ENCODE data around the gene GLRA1.

GLRA1 gene

DNA sequence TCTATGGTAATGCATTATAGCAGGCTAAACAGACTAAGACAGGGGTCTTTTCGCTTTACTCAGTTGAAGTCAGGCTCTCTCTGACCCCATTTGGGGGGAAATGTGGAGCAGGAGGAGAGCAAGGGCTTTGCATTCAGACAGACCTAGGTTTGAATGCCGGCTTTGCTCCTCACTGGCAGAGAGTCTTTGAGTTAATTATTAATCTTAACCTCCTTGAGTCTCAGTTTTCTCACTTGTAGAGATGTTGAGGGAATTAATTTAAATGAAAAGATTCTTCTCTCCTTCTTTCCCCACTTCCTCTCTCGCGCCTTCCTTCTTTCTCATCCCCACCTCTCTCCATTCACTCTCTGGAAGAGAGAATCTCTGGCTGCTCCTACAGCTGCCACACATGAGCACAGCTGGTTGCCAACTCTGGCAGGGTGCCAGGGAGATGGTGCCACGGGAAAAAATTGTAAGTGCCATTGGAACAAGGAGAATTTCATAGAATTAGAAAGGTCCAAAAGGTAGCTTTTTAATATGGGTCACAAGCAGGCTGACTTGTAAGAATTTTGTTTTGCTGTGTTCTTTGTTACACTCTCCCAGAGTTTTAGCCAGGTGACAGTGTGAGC lies 25.2 kb upstream of the GLRA1 start:
- no peak overlapping the region for H4K8ac ChIP-seq (ENCODE audit: low read length)
- no peak overlapping the region for H2BK120ac ChIP-seq (ENCODE audit: low read depth, low read length)
- H2BK5ac ChIP-seq (ENCODE audit: low read depth, low read length, poor library complexity, severe bottlenecking): no peak overlapping the region
- no peaks in the 10 kb centered on the region for H3K36me3 ChIP-seq (ENCODE audit: control insufficient read depth in 1 of 2, insufficient read depth in 2 of 2, low read depth in 1 of 2, low read length in 2 of 2)
- no peak overlapping the region for H3K18ac ChIP-seq (ENCODE audit: low read depth in 1 of 2, low read length in 2 of 2)
- H3K4me2 ChIP-seq (ENCODE audit: low read length, poor library complexity, severe bottlenecking): peak overlapping the region; percentile 27
- H3K14ac ChIP-seq (ENCODE audit: low read length in 2 of 2): no peak overlapping the region
- H3K9me3 ChIP-seq (ENCODE audit: control insufficient read depth, low read length): no peaks in the 10 kb centered on the region
- H3K27me3 ChIP-seq (ENCODE audit: control insufficient read depth in 1 of 2, insufficient read depth in 1 of 2, low read length in 2 of 2): peaks cover 0 to 9% of the 10 kb centered on the region in 2 experiments
- H3K9ac ChIP-seq (ENCODE audit: low read length): no peak overlapping the region
- no peak overlapping the region for H2AK5ac ChIP-seq (ENCODE audit: low read length, severe bottlenecking)
- 72% methylated on average over 4 of the region's 5 CpGs for WGBS
- H3K27ac ChIP-seq (ENCODE audit: low read length, poor library complexity, severe bottlenecking): no peak overlapping the region
- H3K4ac ChIP-seq (ENCODE audit: low read depth in 1 of 2, low read length in 2 of 2): no peak overlapping the region
- H2BK15ac ChIP-seq (ENCODE audit: low read depth, poor library complexity, severe bottlenecking): no peak overlapping the region
- H3K4me1 ChIP-seq (ENCODE audit: control insufficient read depth, insufficient read depth, low read depth, low read length): peaks cover 5% of the 10 kb centered on the region
- H4K91ac ChIP-seq (ENCODE audit: low read length): no peak overlapping the region
- no peaks in the 10 kb centered on the region for H3K79me1 ChIP-seq (replicated peaks; ENCODE audit: low read length, poor library complexity, severe bottlenecking)
- no peak overlapping the region for H3K23ac ChIP-seq (ENCODE audit: low read length in 2 of 2)
- DNase-seq: no peak
- no peak overlapping the region for H3K4me3 ChIP-seq (ENCODE audit: insufficient read depth in 1 of 2, low read depth in 1 of 2, low read length in 2 of 2)
- no peak overlapping the region for H2BK12ac ChIP-seq (ENCODE audit: low read length in 2 of 2)
- H2AFZ ChIP-seq (ENCODE audit: low read depth, low read length): no peak overlapping the region

DNA sequence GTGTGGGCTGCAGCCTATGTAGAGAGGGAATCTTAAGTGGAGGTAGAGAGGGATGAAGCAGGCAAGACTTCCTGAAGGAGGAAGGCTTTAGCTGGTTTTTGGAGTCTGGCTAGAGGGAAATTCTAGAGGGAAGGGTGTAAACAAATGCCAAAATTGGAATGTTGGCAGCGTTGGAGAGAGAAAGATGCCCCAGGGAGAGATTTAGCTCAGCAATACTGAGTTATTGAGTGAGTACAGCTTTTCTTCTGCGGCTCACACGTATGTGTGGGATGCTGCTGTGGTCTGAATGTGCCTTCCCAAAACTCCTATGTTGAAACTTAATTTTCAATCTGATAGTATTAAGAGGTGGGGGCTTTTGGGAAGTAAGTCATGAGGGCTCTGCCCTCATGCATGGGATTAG lies 24.5 kb upstream of the GLRA1 start:
- DNase-seq: no peak
- Histone ChIP-seq H4K91ac (ENCODE audit: low read length) (no peak overlapping the region), H2BK5ac (ENCODE audit: low read depth, low read length, poor library complexity, severe bottlenecking) (no peak overlapping the region), H2AK5ac (ENCODE audit: low read length, severe bottlenecking) (no peak overlapping the region), H3K14ac (ENCODE audit: low read length in 2 of 2) (no peak overlapping the region), H3K27ac (ENCODE audit: low read length, poor library complexity, severe bottlenecking) (no peak overlapping the region), H3K9me3 (ENCODE audit: control insufficient read depth, low read length) (no peaks in the 10 kb centered on the region), H3K23ac (ENCODE audit: low read length in 2 of 2) (no peak overlapping the region), H2BK120ac (ENCODE audit: low read depth, low read length) (no peak overlapping the region), H2AFZ (ENCODE audit: low read depth, low read length) (no peak overlapping the region), H2BK12ac (ENCODE audit: low read length in 2 of 2) (no peak overlapping the region), H3K4me1 (ENCODE audit: control insufficient read depth, insufficient read depth, low read depth, low read length) (peaks cover 5% of the 10 kb centered on the region), H4K8ac (ENCODE audit: low read length) (no peak overlapping the region), H3K4me2 (ENCODE audit: low read length, poor library complexity, severe bottlenecking) (no peak overlapping the region), H2BK15ac (ENCODE audit: low read depth, poor library complexity, severe bottlenecking) (no peak overlapping the region), H3K79me1 (replicated peaks; ENCODE audit: low read length, poor library complexity, severe bottlenecking) (no peaks in the 10 kb centered on the region), H3K27me3 (ENCODE audit: control insufficient read depth in 1 of 2, insufficient read depth in 1 of 2, low read length in 2 of 2) (peaks cover 0 to 4% of the 10 kb centered on the region in 2 experiments), H3K4ac (ENCODE audit: low read depth in 1 of 2, low read length in 2 of 2) (no peak overlapping the region), H3K9ac (ENCODE audit: low read length) (no peak overlapping the region), H3K18ac (ENCODE audit: low read depth in 1 of 2, low read length in 2 of 2) (no peak overlapping the region), H3K36me3 (ENCODE audit: control insufficient read depth in 1 of 2, insufficient read depth in 2 of 2, low read depth in 1 of 2, low read length in 2 of 2) (no peaks in the 10 kb centered on the region), H3K4me3 (ENCODE audit: insufficient read depth in 1 of 2, low read depth in 1 of 2, low read length in 2 of 2) (no peak overlapping the region)
- 25% methylated on average over 1 of the region's 3 CpGs for WGBS

DNA sequence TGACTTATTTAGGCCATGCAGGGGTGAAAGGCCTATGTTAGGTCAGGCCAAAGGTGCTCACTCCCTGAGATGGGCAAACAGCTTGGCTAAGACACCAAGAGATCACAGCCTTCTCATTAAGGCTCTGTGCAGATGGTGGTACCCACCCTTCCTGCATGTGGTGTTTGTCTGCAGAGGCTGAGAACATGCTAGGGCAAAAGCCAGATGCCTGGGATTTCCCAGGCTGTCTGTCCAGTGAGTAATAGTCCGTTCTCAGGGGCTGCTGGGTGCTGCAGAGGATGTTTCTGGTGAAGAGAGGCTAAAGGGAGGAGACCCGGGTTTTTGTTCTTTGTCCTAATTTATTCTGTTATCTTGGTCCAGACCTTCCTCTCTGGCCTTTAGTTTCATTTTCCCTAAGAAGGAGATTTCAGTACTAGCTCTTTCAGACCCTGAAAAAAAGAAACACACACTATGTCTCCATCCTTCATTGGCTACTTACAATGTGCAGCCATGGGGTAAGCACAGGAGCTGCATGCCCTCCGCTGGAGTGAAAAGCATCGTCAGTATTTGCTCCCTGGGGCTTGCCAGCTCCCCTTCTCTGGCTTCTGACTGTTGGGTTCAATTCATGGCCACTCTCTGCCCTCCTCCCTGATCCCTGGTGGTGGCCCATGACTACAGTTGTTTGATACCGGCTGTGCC lies 23.4 kb upstream of the GLRA1 start:
- Histone ChIP-seq H3K4me2 (ENCODE audit: low read length, poor library complexity, severe bottlenecking) (no peak overlapping the region), H2AK5ac (ENCODE audit: low read length, severe bottlenecking) (no peak overlapping the region), H3K79me1 (replicated peaks; ENCODE audit: low read length, poor library complexity, severe bottlenecking) (no peaks in the 10 kb centered on the region), H3K4ac (ENCODE audit: low read depth in 1 of 2, low read length in 2 of 2) (no peak overlapping the region), H2AFZ (ENCODE audit: low read depth, low read length) (no peak overlapping the region), H4K91ac (ENCODE audit: low read length) (no peak overlapping the region), H3K27me3 (ENCODE audit: control insufficient read depth in 1 of 2, insufficient read depth in 1 of 2, low read length in 2 of 2) (peaks cover 0 to 4% of the 10 kb centered on the region in 2 experiments), H3K23ac (ENCODE audit: low read length in 2 of 2) (no peak overlapping the region), H2BK120ac (ENCODE audit: low read depth, low read length) (no peak overlapping the region), H2BK15ac (ENCODE audit: low read depth, poor library complexity, severe bottlenecking) (no peak overlapping the region), H3K18ac (ENCODE audit: low read depth in 1 of 2, low read length in 2 of 2) (no peak overlapping the region), H3K36me3 (ENCODE audit: control insufficient read depth in 1 of 2, insufficient read depth in 2 of 2, low read depth in 1 of 2, low read length in 2 of 2) (no peaks in the 10 kb centered on the region), H2BK5ac (ENCODE audit: low read depth, low read length, poor library complexity, severe bottlenecking) (no peak overlapping the region), H3K9ac (ENCODE audit: low read length) (no peak overlapping the region), H3K14ac (ENCODE audit: low read length in 2 of 2) (no peak overlapping the region), H4K8ac (ENCODE audit: low read length) (no peak overlapping the region), H3K4me3 (ENCODE audit: insufficient read depth in 1 of 2, low read depth in 1 of 2, low read length in 2 of 2) (no peak overlapping the region), H3K9me3 (ENCODE audit: control insufficient read depth, low read length) (no peaks in the 10 kb centered on the region), H3K4me1 (ENCODE audit: control insufficient read depth, insufficient read depth, low read depth, low read length) (peaks cover 5% of the 10 kb centered on the region), H2BK12ac (ENCODE audit: low read length in 2 of 2) (no peak overlapping the region), H3K27ac (ENCODE audit: low read length, poor library complexity, severe bottlenecking) (no peak overlapping the region)
- WGBS: 60% methylated on average over 5 of the region's 5 CpGs
- DNase-seq: no peak

DNA sequence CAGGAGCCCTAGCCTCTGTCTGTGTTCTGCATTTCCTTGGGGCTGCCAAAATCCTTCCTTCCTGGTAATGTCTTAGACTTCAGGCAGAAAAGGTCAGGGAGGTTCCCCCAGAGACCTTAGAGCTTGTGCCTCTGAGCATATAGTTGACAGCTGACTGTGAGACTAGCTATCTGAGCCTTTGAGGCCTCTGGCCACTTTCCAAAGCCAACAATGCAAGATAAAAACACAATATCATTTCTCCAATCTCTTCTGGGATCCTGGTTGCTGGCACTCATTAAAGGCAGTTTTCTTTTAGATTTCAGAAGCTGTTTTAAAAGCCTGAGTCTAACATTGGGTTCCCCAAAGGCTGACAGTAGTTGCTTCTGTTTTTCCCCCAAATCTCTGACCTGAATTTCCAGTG lies 13.2 kb upstream of the GLRA1 start:
- H2BK15ac ChIP-seq (ENCODE audit: low read depth, poor library complexity, severe bottlenecking): no peak overlapping the region
- no peak overlapping the region for H3K4me3 ChIP-seq (ENCODE audit: insufficient read depth in 1 of 2, low read depth in 1 of 2, low read length in 2 of 2)
- H4K91ac ChIP-seq (ENCODE audit: low read length): no peak overlapping the region
- H2BK12ac ChIP-seq (ENCODE audit: low read length in 2 of 2): no peak overlapping the region
- no peak overlapping the region for H3K4me2 ChIP-seq (ENCODE audit: low read length, poor library complexity, severe bottlenecking)
- H4K8ac ChIP-seq (ENCODE audit: low read length): no peak overlapping the region
- no peaks in the 10 kb centered on the region for H3K4me1 ChIP-seq (ENCODE audit: control insufficient read depth, insufficient read depth, low read depth, low read length)
- H3K9ac ChIP-seq (ENCODE audit: low read length): no peak overlapping the region
- H3K27me3 ChIP-seq (ENCODE audit: control insufficient read depth in 1 of 2, insufficient read depth in 1 of 2, low read length in 2 of 2): no peaks in the 10 kb centered on the region
- no peak overlapping the region for H3K23ac ChIP-seq (ENCODE audit: low read length in 2 of 2)
- H3K4ac ChIP-seq (ENCODE audit: low read depth in 1 of 2, low read length in 2 of 2): no peak overlapping the region
- H3K36me3 ChIP-seq (ENCODE audit: control insufficient read depth in 1 of 2, insufficient read depth in 2 of 2, low read depth in 1 of 2, low read length in 2 of 2): no peaks in the 10 kb centered on the region
- peaks cover 20% of the 10 kb centered on the region for H3K9me3 ChIP-seq (ENCODE audit: control insufficient read depth, low read length)
- H2BK5ac ChIP-seq (ENCODE audit: low read depth, low read length, poor library complexity, severe bottlenecking): no peak overlapping the region
- no peak overlapping the region for H3K14ac ChIP-seq (ENCODE audit: low read length in 2 of 2)
- no peak overlapping the region for H2AFZ ChIP-seq (ENCODE audit: low read depth, low read length)
- H3K27ac ChIP-seq (ENCODE audit: low read length, poor library complexity, severe bottlenecking): no peak overlapping the region
- H3K79me1 ChIP-seq (replicated peaks; ENCODE audit: low read length, poor library complexity, severe bottlenecking): no peaks in the 10 kb centered on the region
- H3K18ac ChIP-seq (ENCODE audit: low read depth in 1 of 2, low read length in 2 of 2): no peak overlapping the region
- no peak overlapping the region for H2AK5ac ChIP-seq (ENCODE audit: low read length, severe bottlenecking)
- no peak for DNase-seq
- H2BK120ac ChIP-seq (ENCODE audit: low read depth, low read length): no peak overlapping the region

All from mesenchymal stem cell (in vitro differentiated cells and primary cell).